Erythroblast (primary cell): ENCODE measurements around the gene PTGS1.
"Not testable (repeated sequence)": the region's sequence is repeated elsewhere in the genome, so short reads cannot be mapped to it uniquely, and the experiment has no call there.

ENCODE experiments used
- DNase-seq, 2 experiments: peaks; one replicate each; lab custom pipeline; 2025; lab: John Stamatoyannopoulos, UW
- GATA1 ChIP-seq: IDR thresholded peaks from 2 replicates; pipeline ENCODE4 v1.6.1; 2011; ENCODE audit warnings: low read depth, mild to moderate bottlenecking, control low read depth, low read length, moderate library complexity
- POLR2A ChIP-seq: IDR thresholded peaks from 2 replicates; pipeline ENCODE4 v1.6.1; 2011; ENCODE audit warnings: mild to moderate bottlenecking, low read length

Gene PTGS1

DNA sequence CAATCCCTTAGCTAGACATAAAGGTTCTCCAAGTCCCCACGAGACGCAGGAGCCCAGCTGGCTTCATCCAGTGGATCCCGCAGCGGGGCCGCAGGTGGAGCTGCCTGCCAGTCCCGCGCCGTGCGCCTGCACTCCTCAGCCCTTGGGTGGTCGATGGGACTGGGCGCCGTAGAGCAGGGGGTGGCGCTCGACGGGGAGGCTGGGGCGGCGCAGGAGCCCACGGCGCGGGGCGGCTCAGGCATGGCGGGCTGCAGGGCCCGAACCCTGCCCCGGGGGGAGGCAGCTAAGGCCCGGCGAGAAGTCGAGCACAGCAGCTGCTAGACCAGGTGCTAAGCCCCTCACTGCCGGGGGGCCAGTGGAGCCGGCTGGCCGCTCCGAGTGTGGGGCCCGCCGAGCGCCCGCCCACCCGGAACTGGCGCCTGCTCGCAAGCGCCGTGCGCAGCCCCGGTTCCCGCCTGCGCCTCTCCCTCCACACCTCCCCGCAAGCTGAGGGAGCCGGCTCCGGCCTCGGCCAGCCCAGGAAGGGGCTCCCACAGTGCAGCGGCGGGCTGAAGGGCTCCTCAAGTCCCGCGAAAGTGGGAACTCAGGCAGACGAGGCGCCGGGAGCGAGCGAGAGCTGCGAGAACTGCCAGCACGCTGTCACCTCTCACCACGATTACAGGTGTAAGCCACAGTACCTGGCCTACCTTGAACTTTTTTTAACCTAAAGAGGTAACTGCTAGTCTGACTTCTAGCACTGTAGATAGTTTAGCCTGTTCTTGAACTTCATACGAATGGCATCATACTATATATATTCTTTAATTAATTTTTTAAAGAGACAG is 35.5 kb downstream of the PTGS1 start:
- peak; percentile 51 to 60 for DNase-seq
- TF ChIP-seq POLR2A (no peak), GATA1 (no peak)

GRCh38 chr9:122414108-122414507 is 43.3 kb downstream of the PTGS1 start:
- not testable (repeated sequence) for DNase-seq

DNA sequence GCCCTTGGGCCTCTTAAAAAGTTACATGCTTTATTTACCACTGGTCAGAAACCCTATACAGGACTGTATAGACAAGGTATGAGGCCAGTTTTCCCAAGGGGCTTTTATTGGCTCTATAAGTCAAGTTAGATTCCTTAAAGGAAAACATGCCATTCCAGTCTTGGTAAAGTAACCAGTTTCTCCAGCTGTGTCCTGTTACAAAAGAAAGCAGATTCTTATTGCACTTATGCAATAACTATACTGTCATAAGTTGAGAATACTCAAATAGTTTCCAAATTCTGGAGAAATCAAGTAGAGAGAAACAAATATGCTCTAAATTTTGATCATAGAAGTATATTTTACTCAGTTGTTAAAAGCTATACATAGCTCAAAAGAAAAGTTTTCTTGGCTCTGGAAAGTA is 47.2 kb downstream of the PTGS1 start:
- DNase-seq: no peak
- TF ChIP-seq POLR2A: no peak
- no peak for TF ChIP-seq GATA1

DNA sequence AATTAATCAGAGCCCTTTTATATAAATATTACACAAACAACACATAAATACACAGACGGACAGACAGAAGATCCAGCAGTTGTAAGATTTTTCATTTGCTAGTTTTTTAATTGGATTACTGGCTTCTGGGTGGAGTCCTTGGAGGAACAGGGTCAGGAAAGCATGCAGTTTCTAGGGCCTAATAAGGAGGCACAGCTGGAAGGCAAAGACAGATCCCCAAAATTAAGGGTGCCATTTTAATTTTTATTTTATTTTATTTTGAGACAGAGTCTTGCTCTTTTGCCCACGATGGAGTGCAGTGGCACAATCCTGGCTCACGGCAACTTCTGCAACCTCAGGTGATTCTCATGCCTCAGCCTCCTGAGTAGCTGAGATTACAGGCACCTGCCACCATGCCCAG is 49.5 kb downstream of the PTGS1 start:
- no peak for TF ChIP-seq POLR2A
- peak; percentile 13 to 23 for DNase-seq

- TF ChIP-seq POLR2A (no peak), GATA1 (no peak)
Measured at GRCh38 chr9:122425087-122425486, 54.3 kb downstream of the PTGS1 start.

DNA sequence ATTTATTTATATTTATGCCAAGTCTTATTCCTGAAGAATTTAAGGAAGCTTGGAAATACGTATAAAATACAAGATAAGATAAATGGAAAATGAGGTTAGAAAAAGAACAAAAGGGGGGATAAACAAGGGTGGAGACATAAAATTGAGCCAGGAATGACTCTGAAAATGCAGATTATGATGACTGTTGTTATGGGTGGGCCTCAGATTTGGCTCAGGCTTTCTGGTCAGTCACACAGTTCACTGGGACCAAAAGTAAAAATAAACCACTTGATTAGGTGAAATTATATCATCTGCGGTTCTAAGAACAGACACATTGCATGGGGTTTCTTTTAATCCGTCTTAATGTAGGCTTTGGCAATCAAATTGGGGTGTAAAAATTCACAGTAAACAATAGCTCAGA is 55.9 kb downstream of the PTGS1 start:
- no peak for TF ChIP-seq POLR2A
- no peak for TF ChIP-seq GATA1
- no peak for DNase-seq

More at GRCh38 chr9:122425087-122425486, 54.3 kb downstream of the PTGS1 start:
- no peak for DNase-seq

- no peak for DNase-seq
- TF ChIP-seq POLR2A: no peak
- TF ChIP-seq GATA1: no peak
Measured at GRCh38 chr9:122442568-122442967, 71.7 kb downstream of the PTGS1 start.

DNA sequence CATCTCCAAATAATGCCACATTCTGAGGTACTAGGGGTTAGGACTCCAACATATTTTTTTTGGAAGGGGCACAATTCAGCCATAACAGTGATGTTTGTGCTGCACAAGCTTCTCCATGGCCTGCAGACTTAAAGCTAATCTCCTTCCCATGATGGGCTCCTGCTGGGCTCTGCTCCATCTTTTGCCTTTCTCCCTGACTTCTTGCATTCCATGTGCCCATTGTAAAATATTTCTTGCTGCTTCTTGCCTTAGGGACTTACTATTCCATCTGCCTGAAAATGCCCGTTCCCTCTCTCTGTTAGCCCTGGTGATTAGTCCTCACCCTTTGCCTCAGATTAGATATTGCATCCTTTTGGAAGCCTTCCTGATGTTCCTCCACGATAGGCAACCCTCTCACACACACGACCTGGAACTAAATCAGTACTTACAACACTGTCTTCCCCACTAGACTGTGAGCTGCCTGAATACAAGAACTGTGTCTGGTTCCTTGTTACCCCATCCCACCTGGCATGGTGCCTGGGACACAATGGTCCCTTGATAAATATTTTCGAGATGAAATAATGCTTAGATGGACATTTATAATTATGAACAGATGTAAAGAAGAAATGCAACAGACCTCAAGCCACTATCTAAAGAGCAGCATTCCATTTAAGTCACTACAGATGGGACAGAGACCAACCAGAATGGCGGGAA is 73.4 kb downstream of the PTGS1 start:
- TF ChIP-seq GATA1 (no peak), POLR2A (no peak)
- no peak for DNase-seq
